Measurements from ENCODE around the gene FTHL17. TPM values are rescaled to one million over a fixed set of nuclear protein-coding genes. Genes with fewer than 3 reads are reported as not detected.

The FTHL17 gene
- not detected for total RNA-seq

DNA sequence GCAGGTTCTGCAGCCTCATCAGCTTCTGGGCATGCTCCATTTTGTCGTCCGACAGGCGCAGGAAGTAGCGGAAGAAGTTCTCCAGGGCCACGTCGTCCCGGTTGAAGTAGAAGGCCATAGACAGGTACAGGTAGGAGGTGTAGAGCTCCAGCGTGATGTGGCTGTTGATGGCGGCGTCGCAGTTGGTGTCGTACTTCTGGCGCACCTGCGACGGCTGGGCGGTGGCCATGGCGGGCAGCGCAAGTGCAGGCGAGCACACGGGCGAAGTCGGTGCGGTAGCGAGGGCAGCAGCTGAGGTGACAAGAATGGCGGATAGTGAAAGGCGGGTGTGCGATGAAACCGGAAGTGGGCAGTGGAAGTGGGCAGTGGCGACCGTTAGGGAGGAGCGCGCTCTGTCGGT is at the start of gene FTHL17:
Gene FTHL17, minus strand, starts transcription at position 317 of the 400 bp plus-strand sequence. Its CDS starts 88 bp downstream, at position 229.
- ATAC-seq: no peak
- Mint-ChIP-seq H3K36me3 (no peaks in the 10 kb centered on the region), H3K4me1 (ENCODE audit: low read depth in 2 of 2) (no peaks in the 10 kb centered on the region), H3K4me3 (no peak within 1 kb of the TSS), H3K27me3 (no peaks in the 10 kb centered on the region), H3K27ac (no peak within 1 kb of the TSS), H3K9me3 (peaks cover 11% of the 10 kb centered on the region)
- no peak for DNase-seq (ENCODE audit: low spot score)

GRCh38 chrX:31117266-31117665 is 45.4 kb upstream of the FTHL17 start:
- Mint-ChIP-seq H3K4me1 (ENCODE audit: low read depth in 2 of 2) (no peaks in the 10 kb centered on the region), H3K27ac (no peak overlapping the region), H3K36me3 (no peaks in the 10 kb centered on the region), H3K9me3 (peaks cover 5% of the 10 kb centered on the region), H3K27me3 (peaks cover 0 to 12% of the 10 kb centered on the region in 2 donors), H3K4me3 (no peak overlapping the region)
- ATAC-seq (no peak), DNase-seq (ENCODE audit: low spot score) (no peak)

- H3K9me3 Mint-ChIP-seq: peaks cover 5% of the 10 kb centered on the region
- no peak overlapping the region for H3K4me3 Mint-ChIP-seq
- H3K27ac Mint-ChIP-seq: no peak overlapping the region
- H3K36me3 Mint-ChIP-seq: no peaks in the 10 kb centered on the region
- peaks cover 0 to 12% of the 10 kb centered on the region in 2 donors for H3K27me3 Mint-ChIP-seq
- H3K4me1 Mint-ChIP-seq (ENCODE audit: low read depth in 2 of 2): no peaks in the 10 kb centered on the region
- ATAC-seq (no peak), DNase-seq (ENCODE audit: low spot score) (no peak)
Observed at GRCh38 chrX:31115398-31115797, 43.6 kb upstream of the FTHL17 start.

GRCh38 chrX:31114858-31115257 is 43.0 kb upstream of the FTHL17 start:
- Mint-ChIP-seq H3K27ac (no peak overlapping the region), H3K36me3 (no peaks in the 10 kb centered on the region), H3K9me3 (peaks cover 5% of the 10 kb centered on the region), H3K4me1 (ENCODE audit: low read depth in 2 of 2) (no peaks in the 10 kb centered on the region), H3K27me3 (peaks cover 0 to 12% of the 10 kb centered on the region in 2 donors), H3K4me3 (no peak overlapping the region)
- DNase-seq (ENCODE audit: low spot score) (no peak), ATAC-seq (no peak)

GRCh38 chrX:31112226-31112999 is 40.6 kb upstream of the FTHL17 start:
- Mint-ChIP-seq H3K4me1 (ENCODE audit: low read depth in 2 of 2) (no peaks in the 10 kb centered on the region), H3K36me3 (no peaks in the 10 kb centered on the region), H3K27ac (peak overlapping the region in 1 of 2 donors; percentile 10), H3K4me3 (no peak overlapping the region), H3K9me3 (peaks cover 5% of the 10 kb centered on the region), H3K27me3 (peaks cover 0 to 12% of the 10 kb centered on the region in 2 donors)
- ATAC-seq: no peak
- DNase-seq (ENCODE audit: low spot score): no peak

DNA sequence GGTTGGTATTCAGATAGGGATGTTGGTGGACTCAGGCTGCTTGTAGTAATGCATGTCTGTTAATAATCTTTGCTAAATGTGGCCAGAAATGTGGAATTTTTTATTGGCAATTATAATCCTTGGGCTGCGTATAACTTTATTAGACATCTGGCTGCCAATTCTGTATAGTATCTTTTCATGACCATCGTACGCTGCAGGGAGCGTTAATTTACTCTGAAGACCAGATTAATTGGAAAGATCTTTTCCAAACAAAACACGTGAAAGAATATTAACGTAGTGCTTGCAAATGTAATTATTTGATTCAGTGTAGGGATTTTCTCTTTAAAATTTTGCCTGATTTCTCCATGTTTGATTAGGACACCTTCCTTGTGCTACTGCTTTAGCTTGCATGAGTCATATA is 38.8 kb upstream of the FTHL17 start:
- DNase-seq (ENCODE audit: low spot score) (no peak), ATAC-seq (no peak)
- H3K4me1 Mint-ChIP-seq (ENCODE audit: low read depth in 2 of 2): no peaks in the 10 kb centered on the region
- H3K4me3 Mint-ChIP-seq: no peak overlapping the region
- H3K36me3 Mint-ChIP-seq: no peaks in the 10 kb centered on the region
- peaks cover 10% of the 10 kb centered on the region for H3K9me3 Mint-ChIP-seq
- H3K27ac Mint-ChIP-seq: no peak overlapping the region
- H3K27me3 Mint-ChIP-seq: peaks cover 0 to 12% of the 10 kb centered on the region in 2 donors

- H3K9me3 Mint-ChIP-seq: peaks cover 4% of the 10 kb centered on the region
- no peaks in the 10 kb centered on the region for H3K36me3 Mint-ChIP-seq
- peak overlapping the region; percentile 48 to 57 for H3K27ac Mint-ChIP-seq
- ATAC-seq: peak; percentile 88 to 91
- no peak overlapping the region for H3K4me3 Mint-ChIP-seq
- no peaks in the 10 kb centered on the region for H3K27me3 Mint-ChIP-seq
- peaks cover 0 to 2% of the 10 kb centered on the region in 2 donors for H3K4me1 Mint-ChIP-seq (ENCODE audit: low read depth in 2 of 2)
- peak; percentile 68 for DNase-seq (ENCODE audit: low spot score)
Observed at GRCh38 chrX:31099536-31100090, 27.8 kb upstream of the FTHL17 start.

DNA sequence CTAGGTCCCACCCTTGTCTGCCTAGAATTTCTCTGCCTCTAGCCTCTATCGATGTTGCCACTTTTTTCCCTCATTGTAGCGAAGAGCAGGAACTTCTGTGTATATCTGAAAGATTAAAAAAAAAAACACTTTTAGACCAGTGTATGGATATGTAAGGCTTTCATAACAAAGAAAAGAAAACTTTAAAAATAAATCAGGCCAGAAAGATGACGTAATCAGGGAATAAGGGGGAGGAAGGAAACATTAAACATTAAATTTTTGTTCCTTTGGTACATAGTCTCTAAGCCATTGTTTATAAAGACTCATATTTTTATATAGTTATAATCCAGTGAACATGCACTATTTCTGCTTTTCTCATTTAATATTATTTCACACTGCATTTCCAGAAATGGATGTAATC is 26.2 kb upstream of the FTHL17 start:
- Mint-ChIP-seq H3K4me1 (ENCODE audit: low read depth in 2 of 2) (peaks cover 0 to 2% of the 10 kb centered on the region in 2 donors), H3K36me3 (no peaks in the 10 kb centered on the region), H3K27ac (no peak overlapping the region), H3K27me3 (no peaks in the 10 kb centered on the region), H3K4me3 (no peak overlapping the region), H3K9me3 (peaks cover 4% of the 10 kb centered on the region)
- no peak for DNase-seq (ENCODE audit: low spot score)
- ATAC-seq: no peak

DNA sequence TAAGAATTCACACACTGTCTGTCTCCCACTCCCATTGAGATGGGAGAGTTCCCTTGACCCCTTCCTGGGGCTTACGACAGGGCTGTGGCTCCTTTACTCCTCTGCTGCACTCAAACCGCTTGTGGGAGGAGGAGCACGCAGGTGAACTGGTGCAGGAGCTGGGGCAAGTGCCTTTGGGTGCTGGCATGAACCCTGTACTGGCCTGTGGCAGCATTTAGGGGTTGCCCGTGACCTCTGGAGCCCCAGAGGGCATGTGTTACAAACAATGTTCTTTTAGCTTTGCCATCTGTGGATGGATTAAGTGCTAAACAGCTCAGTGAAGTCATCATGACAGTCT is 21.8 kb upstream of the FTHL17 start:
- no peaks in the 10 kb centered on the region for H3K4me1 Mint-ChIP-seq (ENCODE audit: low read depth in 2 of 2)
- peak overlapping the region in 1 of 2 donors; percentile 43 for H3K27ac Mint-ChIP-seq

GRCh38 chrX:31092970-31093638 is 21.3 kb upstream of the FTHL17 start:
- Mint-ChIP-seq H3K36me3 (no peaks in the 10 kb centered on the region), H3K4me1 (ENCODE audit: low read depth in 2 of 2) (no peaks in the 10 kb centered on the region), H3K27me3 (no peaks in the 10 kb centered on the region), H3K4me3 (no peak overlapping the region), H3K9me3 (peaks cover 4% of the 10 kb centered on the region), H3K27ac (peak overlapping the region in 1 of 2 donors; percentile 43)
- ATAC-seq: no peak
- DNase-seq (ENCODE audit: low spot score): no peak

More for the DNA sequence above, 21.8 kb upstream of the FTHL17 start:
- ATAC-seq (no peak), DNase-seq (ENCODE audit: low spot score) (no peak)
- Mint-ChIP-seq H3K27me3 (no peaks in the 10 kb centered on the region), H3K36me3 (no peaks in the 10 kb centered on the region), H3K9me3 (peaks cover 4% of the 10 kb centered on the region), H3K4me3 (no peak overlapping the region)

- Mint-ChIP-seq H3K27ac (no peak overlapping the region), H3K9me3 (peaks cover 4% of the 10 kb centered on the region), H3K27me3 (no peaks in the 10 kb centered on the region), H3K4me3 (no peak overlapping the region), H3K36me3 (no peaks in the 10 kb centered on the region), H3K4me1 (ENCODE audit: low read depth in 2 of 2) (no peaks in the 10 kb centered on the region)
- ATAC-seq (no peak), DNase-seq (ENCODE audit: low spot score) (no peak)
Observed at GRCh38 chrX:31092476-31092875, 20.6 kb upstream of the FTHL17 start.

GRCh38 chrX:31091819-31092218 is 20.0 kb upstream of the FTHL17 start:
- no peaks in the 10 kb centered on the region for H3K27me3 Mint-ChIP-seq
- no peak for ATAC-seq
- H3K4me3 Mint-ChIP-seq: no peak overlapping the region
- H3K9me3 Mint-ChIP-seq: peaks cover 2% of the 10 kb centered on the region
- H3K27ac Mint-ChIP-seq: no peak overlapping the region
- H3K4me1 Mint-ChIP-seq (ENCODE audit: low read depth in 2 of 2): no peaks in the 10 kb centered on the region
- no peaks in the 10 kb centered on the region for H3K36me3 Mint-ChIP-seq
- no peak for DNase-seq (ENCODE audit: low spot score)

GRCh38 chrX:31074522-31074921 is 2.7 kb upstream of the FTHL17 start:
- peaks cover 11% of the 10 kb centered on the region for H3K9me3 Mint-ChIP-seq
- DNase-seq (ENCODE audit: low spot score) (no peak), ATAC-seq (no peak)
- H3K4me1 Mint-ChIP-seq (ENCODE audit: low read depth in 2 of 2): no peaks in the 10 kb centered on the region
- H3K27ac Mint-ChIP-seq: no peak overlapping the region
- no peaks in the 10 kb centered on the region for H3K27me3 Mint-ChIP-seq
- H3K4me3 Mint-ChIP-seq: no peak overlapping the region
- no peaks in the 10 kb centered on the region for H3K36me3 Mint-ChIP-seq

- Mint-ChIP-seq H3K27ac (no peak overlapping the region), H3K9me3 (peaks cover 13% of the 10 kb centered on the region), H3K4me1 (ENCODE audit: low read depth in 2 of 2) (no peaks in the 10 kb centered on the region), H3K36me3 (no peaks in the 10 kb centered on the region), H3K27me3 (no peaks in the 10 kb centered on the region), H3K4me3 (no peak overlapping the region)
- no peak for DNase-seq (ENCODE audit: low spot score)
- ATAC-seq: no peak
Observed at GRCh38 chrX:31071262-31071661, 579 bp downstream of the FTHL17 start.

Data from natural killer cell treated with Interleukin-12 subunit alpha and Interleukin-12 subunit beta and Interleukin-15 and Interleukin-18, amount 100 ng/mL, for 72 hours (primary cell).